OCI-LY3 (cell line): Measurements from ENCODE around the gene HPCAL1.

ENCODE experiments used
- H2AFZ ChIP-seq: fragments of 200-600, 300-600 bp; shearing (Covaris generic); 2 replicates; pipeline ENCODE4 v1.6.0; 2014; ENCODE audit warnings: antibody characterized with exemption, low read depth, low read length
- H3K27ac ChIP-seq: fragments of 200-600, 300-600 bp; sonication (generic); 2 replicates; pipeline ENCODE4 v1.5.1; 2014; ENCODE audit warnings: mild to moderate bottlenecking, low read length, moderate library complexity, mixed read lengths
- H3K27me3 ChIP-seq: fragments of 200-600, 300-600 bp; sonication (generic); 2 replicates; pipeline ENCODE4 v1.6.1; 2014; ENCODE audit warnings: low read depth, low read length, mixed read lengths
- H3K36me3 ChIP-seq: fragments of 200-600, 300-600 bp; sonication (generic); replicated peaks from 2 replicates; pipeline ENCODE3; 2014; ENCODE audit warnings: low read depth, low read length, mixed read lengths
- H3K4me1 ChIP-seq: fragments of 300-600, 200-600 bp; sonication (generic); 2 replicates; pipeline ENCODE4 v1.6.1; 2014; ENCODE audit warnings: low read length, mixed read lengths
- H3K4me2 ChIP-seq: fragments of 200-600, 300-600 bp; sonication (generic); 2 replicates; pipeline ENCODE4 v1.6.1; 2014; ENCODE audit warnings: low read length, mixed read lengths
- H3K4me3 ChIP-seq: fragments of 300-600, 200-600 bp; sonication (generic); 2 replicates; pipeline ENCODE4 v1.5.1; 2014; ENCODE audit warnings: antibody characterized with exemption, mild to moderate bottlenecking, low read length, moderate library complexity
- H3K79me2 ChIP-seq: fragments of 300-600, 200-600 bp; shearing (Covaris generic); 2 replicates; pipeline ENCODE4 v1.6.1; 2014; ENCODE audit warnings: mild to moderate bottlenecking, low read length, mixed read lengths
- H3K9ac ChIP-seq: fragments of 300-600, 200-600 bp; shearing (Covaris generic); 2 replicates; pipeline ENCODE4 v1.6.0; 2014; ENCODE audit warnings: mild to moderate bottlenecking, low read length, moderate library complexity
- H3K9me3 ChIP-seq: fragments of 200-600, 300-600 bp; shearing (Covaris generic); 2 replicates; pipeline ENCODE4 v1.6.1; 2014; ENCODE audit warnings: low read length, mixed read lengths; ENCODE audit not compliant: insufficient read depth
- H4K20me1 ChIP-seq: fragments of 200-600, 300-600 bp; sonication (generic); 2 replicates; pipeline ENCODE4 v1.6.1; 2016; ENCODE audit warnings: low read length, mixed read lengths; ENCODE audit not compliant: insufficient read depth
- EZH2phosphoT487 ChIP-seq: fragments of 200-600 bp; shearing (Covaris generic); IDR thresholded peaks from 2 replicates; pipeline ENCODE4 v1.6.1; 2018; ENCODE audit warnings: antibody characterized with exemption, mixed run types, low read depth
- TF ChIP-seq, protein P1 (sequence below): fragments of 200-600, 300-600 bp; sonication (generic); IDR thresholded peaks from 2 replicates; pipeline ENCODE4 v1.5.1; 2014; ENCODE audit warnings: antibody characterized with exemption, low read length, low read depth

HPCAL1 gene

DNA sequence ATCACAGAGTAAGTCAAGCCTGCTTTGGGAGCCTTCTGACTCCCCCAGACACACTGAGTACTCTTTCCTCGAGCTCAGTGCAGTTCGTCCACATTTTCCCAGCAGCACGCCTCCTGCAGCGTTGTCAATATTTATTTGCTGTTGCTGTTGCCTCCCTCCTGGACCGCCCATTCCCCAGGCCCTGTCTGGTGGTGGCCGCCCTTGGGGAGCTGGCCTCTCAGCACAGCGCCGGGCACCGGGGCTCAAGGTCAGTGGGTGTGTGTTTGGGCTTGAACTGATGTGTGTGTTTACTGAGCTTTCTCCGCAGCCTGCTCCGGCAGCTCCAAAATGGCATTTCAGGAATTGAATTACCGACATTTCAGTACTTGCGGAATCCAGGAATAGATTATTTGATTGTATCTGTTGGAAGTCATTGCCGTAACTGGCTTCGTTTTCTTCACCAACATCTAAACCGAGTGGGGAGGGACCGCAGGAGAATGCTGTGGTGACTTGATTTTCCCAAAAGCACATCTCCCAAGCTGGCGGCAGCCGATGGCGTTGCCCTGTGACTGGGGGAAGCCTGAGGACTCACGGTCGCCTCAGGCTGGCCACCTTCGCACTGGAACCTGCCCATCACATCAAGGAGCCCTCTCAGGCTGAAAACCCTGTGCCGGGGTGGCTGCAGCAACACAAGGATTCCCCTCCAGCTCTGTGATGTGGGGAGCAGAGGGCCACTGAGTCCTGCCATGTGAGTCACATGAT is 66.0 kb downstream of the HPCAL1 start:
- Histone ChIP-seq H3K9ac (no peak overlapping the region), H3K27me3 (no peaks in the 10 kb centered on the region), H3K9me3 (no peaks in the 10 kb centered on the region), H3K27ac (no peak overlapping the region), H2AFZ (no peak overlapping the region), H3K4me2 (no peak overlapping the region), H3K79me2 (no peaks in the 10 kb centered on the region), H3K4me1 (no peaks in the 10 kb centered on the region), H3K4me3 (no peak overlapping the region), H4K20me1 (0 out of 2 replicates have a peak, but pooled peaks cover 2% of the 10 kb centered on the region), H3K36me3 (no peaks in the 10 kb centered on the region)
- no peak for TF ChIP-seq EZH2phosphoT487
- TF ChIP-seq, protein P1, sequence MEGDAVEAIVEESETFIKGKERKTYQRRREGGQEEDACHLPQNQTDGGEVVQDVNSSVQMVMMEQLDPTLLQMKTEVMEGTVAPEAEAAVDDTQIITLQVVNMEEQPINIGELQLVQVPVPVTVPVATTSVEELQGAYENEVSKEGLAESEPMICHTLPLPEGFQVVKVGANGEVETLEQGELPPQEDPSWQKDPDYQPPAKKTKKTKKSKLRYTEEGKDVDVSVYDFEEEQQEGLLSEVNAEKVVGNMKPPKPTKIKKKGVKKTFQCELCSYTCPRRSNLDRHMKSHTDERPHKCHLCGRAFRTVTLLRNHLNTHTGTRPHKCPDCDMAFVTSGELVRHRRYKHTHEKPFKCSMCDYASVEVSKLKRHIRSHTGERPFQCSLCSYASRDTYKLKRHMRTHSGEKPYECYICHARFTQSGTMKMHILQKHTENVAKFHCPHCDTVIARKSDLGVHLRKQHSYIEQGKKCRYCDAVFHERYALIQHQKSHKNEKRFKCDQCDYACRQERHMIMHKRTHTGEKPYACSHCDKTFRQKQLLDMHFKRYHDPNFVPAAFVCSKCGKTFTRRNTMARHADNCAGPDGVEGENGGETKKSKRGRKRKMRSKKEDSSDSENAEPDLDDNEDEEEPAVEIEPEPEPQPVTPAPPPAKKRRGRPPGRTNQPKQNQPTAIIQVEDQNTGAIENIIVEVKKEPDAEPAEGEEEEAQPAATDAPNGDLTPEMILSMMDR: no peak

DNA sequence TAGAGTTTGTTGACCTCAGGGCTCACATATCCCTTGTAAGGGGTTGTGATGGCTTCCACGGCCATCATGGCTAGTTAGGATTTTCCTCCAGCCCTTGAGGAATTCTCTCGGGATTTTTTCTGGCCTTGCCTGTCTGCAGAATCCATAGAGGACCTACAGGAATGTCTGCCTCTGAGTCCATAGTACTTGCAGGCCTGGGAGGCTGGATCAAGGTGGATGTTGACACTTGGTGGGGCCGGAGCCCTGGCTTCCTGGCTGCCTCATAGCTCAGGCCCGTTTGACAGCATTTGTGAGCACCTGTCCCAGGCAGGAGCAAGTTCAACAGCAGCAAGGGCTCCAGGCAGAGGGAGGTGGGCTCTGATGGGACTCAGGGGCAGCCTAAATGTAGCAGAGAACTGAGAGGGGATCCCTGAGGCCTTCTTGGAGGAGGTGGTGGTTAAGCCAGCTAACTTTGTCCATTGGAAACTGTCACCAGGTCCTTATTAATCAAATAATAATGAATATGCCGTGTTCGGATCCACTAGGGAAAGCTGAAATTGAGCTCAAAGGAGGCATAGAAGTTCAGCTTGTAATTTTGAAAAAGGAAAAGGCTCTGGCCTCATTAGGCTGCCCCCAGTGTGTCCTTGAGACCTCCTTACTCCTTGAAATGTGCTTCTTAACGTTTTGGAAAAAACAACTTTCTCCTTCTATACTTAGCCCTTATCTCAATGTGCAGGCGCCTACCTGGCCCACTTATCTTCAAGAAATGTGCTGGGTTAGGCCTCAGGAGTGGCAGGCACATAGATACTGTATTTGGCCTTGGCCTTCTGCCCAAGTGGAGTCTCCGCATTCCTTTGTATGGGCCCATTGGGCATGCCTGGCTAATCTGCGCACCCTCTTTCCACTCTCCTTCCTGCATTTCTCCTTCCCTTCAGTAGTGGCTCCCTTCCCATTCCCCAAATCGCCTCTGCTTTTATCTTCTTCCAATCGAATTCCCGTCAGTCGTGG is 66.9 kb downstream of the HPCAL1 start:
- H3K36me3 ChIP-seq: no peaks in the 10 kb centered on the region
- H3K27me3 ChIP-seq: no peaks in the 10 kb centered on the region
- H3K9ac ChIP-seq: no peak overlapping the region
- no peak overlapping the region for H2AFZ ChIP-seq
- H3K9me3 ChIP-seq: no peaks in the 10 kb centered on the region
- no peaks in the 10 kb centered on the region for H3K79me2 ChIP-seq
- no peaks in the 10 kb centered on the region; the same call in 1 of the 2 replicates for H3K4me1 ChIP-seq
- H3K27ac ChIP-seq: no peak overlapping the region
- H3K4me3 ChIP-seq: no peak overlapping the region
- H4K20me1 ChIP-seq: 0 out of 2 replicates have a peak, but pooled peaks cover 2% of the 10 kb centered on the region
- TF ChIP-seq EZH2phosphoT487: no peak
- TF ChIP-seq, protein P1: no peak
- H3K4me2 ChIP-seq: no peak overlapping the region

DNA sequence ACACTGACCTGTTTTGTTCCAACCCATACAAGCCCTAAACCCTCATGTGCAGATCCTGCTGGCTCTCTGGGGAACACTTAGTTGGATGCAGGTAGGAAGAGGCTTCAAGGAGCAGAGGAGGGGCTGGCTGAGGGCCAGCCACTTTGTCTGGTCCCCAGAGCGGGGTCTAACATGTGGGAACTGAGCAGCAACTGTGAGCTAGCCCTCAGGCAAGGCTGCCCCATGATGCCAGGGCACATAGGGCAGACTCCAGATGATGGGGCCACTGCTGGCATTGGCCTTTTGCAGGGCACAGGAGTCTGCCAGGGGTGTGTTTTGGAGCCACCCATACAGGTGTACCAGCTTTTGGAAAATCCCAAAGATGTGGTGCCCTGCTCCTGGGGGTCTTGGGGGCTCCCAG is 67.7 kb downstream of the HPCAL1 start:
- Histone ChIP-seq H3K4me3 (no peak overlapping the region), H3K27ac (no peak overlapping the region), H3K36me3 (no peaks in the 10 kb centered on the region), H2AFZ (no peak overlapping the region), H3K79me2 (no peaks in the 10 kb centered on the region), H3K4me1 (peaks cover 8% of the 10 kb centered on the region), H3K27me3 (no peaks in the 10 kb centered on the region), H4K20me1 (0 out of 2 replicates have a peak, but pooled peaks cover 2% of the 10 kb centered on the region), H3K9ac (no peak overlapping the region), H3K4me2 (no peak overlapping the region), H3K9me3 (no peaks in the 10 kb centered on the region)
- TF ChIP-seq EZH2phosphoT487: no peak
- TF ChIP-seq, protein P1: no peak

DNA sequence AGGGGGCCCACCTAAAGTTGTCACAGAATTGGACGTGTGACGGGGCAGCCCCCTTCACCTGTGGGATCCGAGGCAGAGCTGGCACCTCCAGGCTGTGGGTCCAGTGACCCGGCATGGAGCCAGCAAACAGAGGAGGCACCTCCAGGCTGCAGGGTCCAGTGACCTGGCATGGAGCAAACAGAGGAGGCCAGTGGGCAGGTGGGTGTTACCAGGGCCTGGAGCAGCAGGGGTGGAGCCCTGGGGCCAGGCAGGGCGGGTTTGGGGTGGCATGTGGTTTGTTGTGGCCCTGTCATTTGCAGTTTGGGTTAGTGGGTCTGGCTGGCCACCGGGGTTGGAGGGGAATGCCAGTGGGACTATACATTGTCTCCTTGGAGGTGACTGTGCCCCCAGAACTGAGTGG is 68.2 kb downstream of the HPCAL1 start:
- H3K9ac ChIP-seq: no peak overlapping the region
- no peak overlapping the region for H2AFZ ChIP-seq
- no peaks in the 10 kb centered on the region for H3K79me2 ChIP-seq

More for the DNA sequence above, 68.2 kb downstream of the HPCAL1 start:
- Histone ChIP-seq H3K4me2 (no peak overlapping the region), H3K36me3 (no peaks in the 10 kb centered on the region), H3K9me3 (no peaks in the 10 kb centered on the region), H3K4me3 (no peak overlapping the region), H4K20me1 (0 out of 2 replicates have a peak, but pooled peaks cover 2% of the 10 kb centered on the region), H3K4me1 (peaks cover 13% of the 10 kb centered on the region), H3K27ac (no peak overlapping the region), H3K27me3 (no peaks in the 10 kb centered on the region)
- TF ChIP-seq, protein P1: no peak
- TF ChIP-seq EZH2phosphoT487: no peak
